ENCODE data around the gene CDK5. TPM values are rescaled to one million over a fixed set of nuclear protein-coding genes. Genes with fewer than 3 reads are reported as not detected.

CDK5 gene
- total RNA-seq, 4 donors from 2014 or later = 3.8 to 12.9 (median 8.6) TPM

DNA sequence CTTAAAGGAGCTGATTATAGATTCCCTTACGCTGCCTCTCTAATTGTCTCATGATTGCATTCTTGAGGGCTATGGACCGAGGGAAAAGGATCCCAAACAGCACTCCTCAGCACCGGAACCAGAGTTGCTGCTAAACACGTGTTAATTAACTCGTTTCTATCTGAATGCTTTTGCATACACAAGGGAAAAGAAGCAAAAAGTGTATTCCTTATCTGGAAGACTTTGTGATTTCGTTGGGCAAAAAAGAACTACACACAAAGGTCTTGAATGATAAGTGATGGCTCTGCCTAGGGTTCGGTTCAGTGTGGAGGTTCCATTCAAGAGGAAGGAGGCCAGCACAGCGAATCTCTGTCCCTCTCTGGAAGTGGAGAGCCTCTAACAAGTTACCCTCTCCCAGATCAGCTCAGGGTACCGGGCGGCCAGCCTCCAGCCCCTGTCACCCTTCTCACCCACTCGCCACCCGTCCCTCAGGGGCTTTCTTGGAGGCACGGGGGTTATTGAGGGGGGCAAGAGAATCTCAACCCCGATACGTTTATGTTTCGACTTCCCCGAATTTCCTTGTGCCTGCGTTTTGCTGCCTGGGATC, 1.2 kb upstream of the CDK5 start:
- H3K4me3 ChIP-seq = peak overlapping the region; percentile 56 to 87 (median 82)
- H3K27ac ChIP-seq = peak overlapping the region; percentile 85 to 99 (median 96)
- H3K36me3 ChIP-seq = peaks cover 0 to 28% (median under 1%) of the 10 kb centered on the region in 3 donors
- DNase-seq = no peak
- H3K4me1 ChIP-seq = peaks cover 42 to 65% (median 60%) of the 10 kb centered on the region in 3 donors
- no peaks in the 10 kb centered on the region for H3K9me3 ChIP-seq
- WGBS, 2 donors = 8% methylated on average over 13 to 15 of the region's 18 CpGs
- no peaks in the 10 kb centered on the region for H3K27me3 ChIP-seq
- intact Hi-C loops (cut with DNase I) = no loop called here
- no peak for TF ChIP-seq POLR2A (IDR thresholded peaks at IDR 0.05)
- TF ChIP-seq, protein P1, sequence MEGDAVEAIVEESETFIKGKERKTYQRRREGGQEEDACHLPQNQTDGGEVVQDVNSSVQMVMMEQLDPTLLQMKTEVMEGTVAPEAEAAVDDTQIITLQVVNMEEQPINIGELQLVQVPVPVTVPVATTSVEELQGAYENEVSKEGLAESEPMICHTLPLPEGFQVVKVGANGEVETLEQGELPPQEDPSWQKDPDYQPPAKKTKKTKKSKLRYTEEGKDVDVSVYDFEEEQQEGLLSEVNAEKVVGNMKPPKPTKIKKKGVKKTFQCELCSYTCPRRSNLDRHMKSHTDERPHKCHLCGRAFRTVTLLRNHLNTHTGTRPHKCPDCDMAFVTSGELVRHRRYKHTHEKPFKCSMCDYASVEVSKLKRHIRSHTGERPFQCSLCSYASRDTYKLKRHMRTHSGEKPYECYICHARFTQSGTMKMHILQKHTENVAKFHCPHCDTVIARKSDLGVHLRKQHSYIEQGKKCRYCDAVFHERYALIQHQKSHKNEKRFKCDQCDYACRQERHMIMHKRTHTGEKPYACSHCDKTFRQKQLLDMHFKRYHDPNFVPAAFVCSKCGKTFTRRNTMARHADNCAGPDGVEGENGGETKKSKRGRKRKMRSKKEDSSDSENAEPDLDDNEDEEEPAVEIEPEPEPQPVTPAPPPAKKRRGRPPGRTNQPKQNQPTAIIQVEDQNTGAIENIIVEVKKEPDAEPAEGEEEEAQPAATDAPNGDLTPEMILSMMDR (IDR thresholded peaks at IDR 0.05) = no peak

DNA sequence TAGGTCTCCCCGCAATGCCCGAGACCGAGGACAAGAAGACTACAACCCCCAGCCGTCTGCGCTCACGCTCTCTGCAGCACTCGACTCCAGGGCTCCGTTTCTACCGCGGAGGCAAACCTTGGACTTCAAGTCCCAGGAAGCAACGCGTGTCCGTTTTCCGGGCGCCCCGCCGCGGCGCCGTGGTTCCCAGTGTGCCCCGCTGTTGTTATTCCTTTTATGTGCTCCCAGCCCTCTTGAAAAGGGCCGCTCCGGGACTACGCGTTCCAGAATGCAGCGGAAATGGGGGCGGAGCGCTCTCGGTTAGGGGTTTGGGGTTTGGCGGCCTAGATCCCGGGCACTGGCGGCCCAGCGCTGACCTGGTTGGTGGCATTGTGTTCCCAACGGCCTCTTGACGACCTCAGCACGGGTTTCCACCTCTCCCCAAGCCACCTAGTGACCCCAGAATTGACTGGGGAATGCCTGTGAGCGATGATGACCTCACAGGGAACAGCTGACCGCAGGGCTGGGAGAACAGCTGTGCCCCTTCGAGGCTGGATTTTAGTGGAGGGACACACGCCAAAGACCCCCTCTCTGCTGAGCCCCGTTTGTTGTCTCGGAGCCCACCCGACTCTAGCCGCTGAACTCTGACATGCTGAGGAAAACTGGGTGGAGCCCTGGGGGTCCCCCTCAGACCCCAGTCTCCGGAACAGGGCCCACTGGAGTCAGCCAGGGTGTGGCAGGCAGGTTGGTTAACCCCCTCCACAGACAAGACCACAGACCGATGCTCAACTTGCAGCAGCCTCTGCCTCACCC, 488 bp upstream of the CDK5 start:
- DNase-seq = peak; percentile 94
- intact Hi-C loops (cut with DNase I) = no loop called here
- H3K4me1 ChIP-seq = peaks cover 42 to 58% (median 58%) of the 10 kb centered on the region in 3 donors

DNA sequence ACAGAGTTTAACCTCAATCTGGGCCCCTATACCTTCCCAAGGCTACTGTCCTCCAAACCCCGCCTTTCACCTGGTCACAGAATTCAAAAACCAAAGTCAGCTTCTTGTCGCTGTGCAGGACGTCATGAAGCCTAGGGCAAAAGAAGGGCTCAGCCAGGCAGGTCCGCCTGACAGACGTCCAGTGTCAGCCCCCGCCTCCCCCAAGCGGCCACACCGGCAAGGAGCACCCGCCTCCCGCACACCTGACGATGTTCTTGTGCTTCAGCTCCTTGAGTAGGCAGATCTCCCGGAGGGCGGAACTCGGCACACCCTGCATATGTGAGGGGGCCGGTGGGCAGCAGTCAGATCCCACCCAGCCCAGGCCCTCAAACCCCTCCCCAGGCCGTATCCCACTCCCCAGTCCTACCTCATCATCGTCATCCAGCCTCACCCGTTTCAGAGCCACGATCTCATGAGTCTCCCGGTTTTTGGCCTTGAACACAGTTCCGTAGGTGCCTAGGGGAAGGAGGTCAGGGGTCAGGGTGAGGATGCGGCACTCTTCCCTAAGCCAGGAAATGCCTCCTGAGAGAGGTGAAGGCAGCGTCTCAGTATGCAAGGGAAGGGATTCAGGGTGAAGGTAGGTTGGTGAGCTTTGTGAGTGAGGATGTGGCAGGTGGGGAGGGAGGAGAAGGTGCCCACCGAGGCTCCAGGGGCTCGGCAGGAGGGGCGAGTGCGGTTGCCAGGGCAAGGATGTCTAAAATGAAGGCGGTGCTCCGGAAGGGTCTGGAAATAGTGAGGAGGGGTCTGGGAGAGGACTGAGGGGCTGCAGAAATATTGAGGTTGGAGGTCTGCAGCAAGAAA, 811 bp downstream of the CDK5 start:
- no peaks in the 10 kb centered on the region for H3K27me3 ChIP-seq
- WGBS, 2 donors = 16 to 32% methylated on average over 14 of the region's 29 CpGs
- peak overlapping the region in 1 of 4 donors; percentile 64 for H3K27ac ChIP-seq
- TF ChIP-seq, protein P1 (IDR thresholded peaks at IDR 0.05) = peak in 1 of 6 experiments; percentile 4
- TF ChIP-seq POLR2A (IDR thresholded peaks at IDR 0.05) = no peak
- peaks cover 32 to 45% (median 45%) of the 10 kb centered on the region in 3 donors for H3K4me1 ChIP-seq
- peaks cover 0 to 17% (median 0%) of the 10 kb centered on the region in 3 donors for H3K36me3 ChIP-seq
- DNase-seq = no peak
- no peaks in the 10 kb centered on the region for H3K9me3 ChIP-seq
- intact Hi-C loops (cut with DNase I) = no loop called here
- H3K4me3 ChIP-seq = peak overlapping the region; percentile 56 to 87 (median 82)

More for the DNA sequence above, 488 bp upstream of the CDK5 start:
- H3K9me3 ChIP-seq = no peaks in the 10 kb centered on the region
- no peaks in the 10 kb centered on the region for H3K27me3 ChIP-seq
- WGBS, 2 donors = 1 to 2% methylated on average over 8 to 23 of the region's 46 CpGs
- peak overlapping the region; percentile 56 to 87 (median 82) for H3K4me3 ChIP-seq
- H3K27ac ChIP-seq = peak overlapping the region; percentile 85 to 99 (median 96)
- peaks cover 0 to 28% (median 0%) of the 10 kb centered on the region in 3 donors for H3K36me3 ChIP-seq
- peak in 3 of 4 donors; percentile 58 to 89 (median 79) for TF ChIP-seq POLR2A (IDR thresholded peaks at IDR 0.05)
- TF ChIP-seq, protein P1 (IDR thresholded peaks at IDR 0.05) = peak in 2 of 6 experiments; percentile 10 to 37

DNA sequence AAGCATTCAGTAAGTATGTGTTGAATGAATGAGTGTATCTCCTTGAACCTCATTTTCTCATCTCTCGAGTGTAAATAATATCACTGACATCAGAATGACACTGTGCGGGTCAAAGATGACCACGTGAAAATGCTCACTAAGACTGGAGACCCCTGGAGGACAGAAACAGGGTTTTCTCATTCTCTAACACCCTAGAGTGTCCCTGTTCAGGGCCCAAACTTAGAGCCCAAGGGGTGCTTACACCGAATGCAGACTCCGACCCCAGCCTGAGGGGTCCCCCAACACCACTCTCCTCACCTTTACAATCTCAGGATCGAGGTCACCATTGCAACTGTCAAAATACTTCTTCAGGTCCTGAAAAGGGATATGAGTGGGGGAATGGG, 1.4 kb downstream of the CDK5 start:
- 86 to 97% methylated on average over 4 to 6 of the region's 6 CpGs for WGBS, 2 donors
- H3K4me3 ChIP-seq = no peak overlapping the region
- H3K36me3 ChIP-seq = peaks cover 0 to 16% (median 0%) of the 10 kb centered on the region in 3 donors
- no peaks in the 10 kb centered on the region for H3K9me3 ChIP-seq
- DNase-seq = no peak
- H3K27me3 ChIP-seq = peaks cover 0 to 4% (median 0%) of the 10 kb centered on the region in 4 donors
- TF ChIP-seq, protein P1 (IDR thresholded peaks at IDR 0.05) = no peak
- TF ChIP-seq POLR2A (IDR thresholded peaks at IDR 0.05) = no peak
- intact Hi-C loops (cut with DNase I) = no loop called here
- no peak overlapping the region for H3K27ac ChIP-seq
- peaks cover 27 to 43% (median 43%) of the 10 kb centered on the region in 3 donors for H3K4me1 ChIP-seq

Data from esophagus squamous epithelium (tissue), 5 donors.